ENCODE data around the gene CPXM1. TPM values are rescaled to one million over a fixed set of nuclear protein-coding genes. Genes with fewer than 3 reads are reported as not detected.

The CPXM1 gene
- total and polyA plus RNA-seq, 8 donors: 0.50 to 16.2 (median 1.2) TPM; not detected in 3

DNA sequence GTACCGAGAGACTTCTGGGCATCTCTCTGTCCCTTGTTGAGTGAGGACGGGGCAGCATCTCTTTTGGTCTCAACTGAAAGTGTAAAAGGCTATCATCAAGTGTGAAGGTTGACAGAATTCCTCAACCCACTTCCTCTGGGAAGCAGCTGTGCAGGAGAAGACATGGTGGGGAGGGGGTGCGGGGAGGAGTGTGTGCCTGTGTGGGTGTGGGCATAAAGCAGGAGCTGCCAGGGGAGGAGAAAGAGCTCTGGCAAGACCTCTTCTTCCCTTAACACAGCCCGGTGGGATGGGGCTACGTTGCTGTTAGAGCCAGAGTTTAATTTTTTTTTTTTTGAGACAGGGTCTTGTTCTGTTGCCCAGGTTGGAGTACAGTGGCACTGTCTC, 31.8 kb downstream of the CPXM1 start:
- H3K27ac ChIP-seq: peak overlapping the region in 4 of 5 donors; percentile 51 to 71 (median 58)
- TF ChIP-seq POLR2AphosphoS5 (IDR thresholded peaks at IDR 0.05): no peak
- TF ChIP-seq, protein P1, sequence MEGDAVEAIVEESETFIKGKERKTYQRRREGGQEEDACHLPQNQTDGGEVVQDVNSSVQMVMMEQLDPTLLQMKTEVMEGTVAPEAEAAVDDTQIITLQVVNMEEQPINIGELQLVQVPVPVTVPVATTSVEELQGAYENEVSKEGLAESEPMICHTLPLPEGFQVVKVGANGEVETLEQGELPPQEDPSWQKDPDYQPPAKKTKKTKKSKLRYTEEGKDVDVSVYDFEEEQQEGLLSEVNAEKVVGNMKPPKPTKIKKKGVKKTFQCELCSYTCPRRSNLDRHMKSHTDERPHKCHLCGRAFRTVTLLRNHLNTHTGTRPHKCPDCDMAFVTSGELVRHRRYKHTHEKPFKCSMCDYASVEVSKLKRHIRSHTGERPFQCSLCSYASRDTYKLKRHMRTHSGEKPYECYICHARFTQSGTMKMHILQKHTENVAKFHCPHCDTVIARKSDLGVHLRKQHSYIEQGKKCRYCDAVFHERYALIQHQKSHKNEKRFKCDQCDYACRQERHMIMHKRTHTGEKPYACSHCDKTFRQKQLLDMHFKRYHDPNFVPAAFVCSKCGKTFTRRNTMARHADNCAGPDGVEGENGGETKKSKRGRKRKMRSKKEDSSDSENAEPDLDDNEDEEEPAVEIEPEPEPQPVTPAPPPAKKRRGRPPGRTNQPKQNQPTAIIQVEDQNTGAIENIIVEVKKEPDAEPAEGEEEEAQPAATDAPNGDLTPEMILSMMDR (IDR thresholded peaks at IDR 0.05): no peak

DNA sequence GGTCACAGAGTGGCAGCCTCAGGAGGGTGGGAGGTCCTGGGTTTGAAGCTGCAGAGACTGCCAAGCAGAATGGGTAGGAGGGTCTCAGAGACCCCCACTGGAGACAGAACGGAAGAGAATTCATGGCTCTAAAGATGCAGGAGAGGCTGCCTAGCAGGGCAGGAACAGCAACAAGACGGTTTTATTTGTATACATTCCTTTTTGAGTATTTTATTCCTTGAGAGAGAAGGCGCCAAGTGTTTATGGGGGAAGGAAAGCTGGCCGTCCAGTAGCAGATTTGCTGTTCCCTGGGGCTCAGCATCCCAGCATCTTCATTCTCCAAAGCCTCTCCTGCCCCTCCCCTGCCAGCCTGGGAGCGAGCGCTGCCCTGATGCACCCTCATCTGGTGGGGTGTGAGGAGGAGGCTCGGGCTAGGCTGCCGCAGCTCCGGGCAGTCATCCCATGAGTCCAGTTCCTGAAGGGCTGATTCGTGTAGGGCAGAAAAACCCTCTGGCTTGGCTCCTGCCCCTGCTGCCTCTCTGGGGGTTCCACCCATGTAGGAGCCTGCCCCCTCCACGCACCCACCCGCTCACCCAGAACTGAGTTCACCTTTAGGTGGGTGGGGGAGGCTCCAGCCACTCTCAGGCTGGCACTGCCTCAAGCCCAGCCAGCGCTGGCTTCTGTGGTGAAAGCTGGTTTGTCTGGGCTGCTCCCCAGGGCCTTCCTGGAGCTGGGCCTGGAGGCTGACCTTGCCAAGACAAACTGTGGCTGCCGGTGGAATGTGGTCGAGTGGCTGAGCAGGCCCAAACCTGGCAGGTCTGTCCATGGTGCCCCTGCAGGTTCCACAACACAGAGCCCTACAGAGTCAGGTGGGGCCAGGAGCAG, 32.4 kb downstream of the CPXM1 start:
- Histone ChIP-seq H3K4me3 (peak overlapping the region in 1 of 4 donors; percentile 11), H3K27me3 (peaks cover 0 to 72% (median 0%) of the 10 kb centered on the region in 3 donors), H3K27ac (peak overlapping the region; percentile 51 to 71 (median 61)), H3K9me3 (no peaks in the 10 kb centered on the region), H3K4me1 (peaks cover 0 to 18% (median 11%) of the 10 kb centered on the region in 4 donors), H3K36me3 (no peaks in the 10 kb centered on the region)
- DNase-seq: peak; percentile 45 to 94
- intact Hi-C loops (cut with DNase I; ENCODE audit: low total_unique reads): no loop called here
- peak in 1 of 3 donors; percentile 53 for TF ChIP-seq POLR2AphosphoS5 (IDR thresholded peaks at IDR 0.05)
- no peak for TF ChIP-seq POLR2A (IDR thresholded peaks at IDR 0.05)
- TF ChIP-seq EP300 (IDR thresholded peaks at IDR 0.05): no peak
- TF ChIP-seq, protein P1 (IDR thresholded peaks at IDR 0.05): no peak
- WGBS, 5 donors: 23 to 36% (median 30%) methylated on average over 5 to 15 of the region's 15 CpGs

More for the DNA sequence above, 31.8 kb downstream of the CPXM1 start:
- Histone ChIP-seq H3K4me1 (peaks cover 0 to 18% (median 11%) of the 10 kb centered on the region in 4 donors), H3K9me3 (no peaks in the 10 kb centered on the region), H3K27me3 (peaks cover 0 to 65% (median 0%) of the 10 kb centered on the region in 3 donors), H3K4me3 (no peak overlapping the region), H3K36me3 (no peaks in the 10 kb centered on the region)
- no peak for DNase-seq
- intact Hi-C loops (cut with DNase I; ENCODE audit: low total_unique reads): no loop called here
- 23 to 53% (median 32%) methylated on average over 5 of the region's 5 CpGs for WGBS, 5 donors

DNA sequence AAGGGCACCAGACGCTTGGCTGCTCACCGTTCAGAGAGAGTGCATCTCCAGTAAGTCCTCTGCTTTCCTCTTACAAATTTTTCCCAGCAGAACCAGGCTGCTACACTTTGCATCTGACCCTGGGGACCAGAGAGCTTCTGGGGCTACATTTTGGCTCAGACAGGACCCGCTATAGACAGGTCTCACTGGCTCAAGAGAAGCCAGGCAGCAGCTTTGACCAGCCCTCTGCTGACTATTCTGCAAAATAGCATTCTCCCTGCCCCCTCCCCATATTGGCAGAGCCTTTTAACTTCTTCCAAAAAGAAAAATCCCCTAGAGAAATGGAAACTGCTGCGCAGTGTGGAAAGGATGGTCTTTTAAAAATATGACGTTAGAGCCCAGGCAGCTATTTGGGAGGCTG, 37.2 kb downstream of the CPXM1 start:
- intact Hi-C loops (cut with DNase I; ENCODE audit: low total_unique reads): no loop called here
- no peak overlapping the region for H3K27ac ChIP-seq

DNA sequence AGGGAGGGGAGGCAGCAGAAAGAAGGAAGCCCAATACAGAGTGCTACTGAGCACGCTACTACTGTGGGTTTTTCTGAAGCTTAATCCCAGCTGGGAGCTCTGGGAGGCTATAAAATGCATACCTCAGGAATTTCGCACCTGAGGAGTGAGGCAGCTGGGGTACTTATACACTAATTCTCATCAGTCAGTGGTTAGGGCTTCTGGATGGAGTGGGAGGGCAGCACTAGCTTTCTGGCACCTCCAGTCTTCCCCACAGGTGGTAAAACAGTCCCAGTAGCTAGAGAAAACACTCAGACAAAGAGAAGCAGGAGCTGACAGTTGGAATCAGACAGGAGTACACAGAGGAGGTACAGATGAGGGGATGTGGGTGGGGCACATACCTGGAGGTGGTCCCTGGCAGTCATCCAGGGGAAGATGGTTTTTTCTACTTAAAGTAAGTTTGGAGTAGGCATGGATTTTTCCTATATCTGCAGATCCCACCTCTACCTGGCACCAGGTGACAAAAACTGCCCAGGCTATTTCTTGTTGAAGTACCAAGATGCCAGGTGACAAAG, 37.8 kb downstream of the CPXM1 start:
- Histone ChIP-seq H3K27ac (no peak overlapping the region), H3K4me1 (peaks cover 0 to 2% (median 2%) of the 10 kb centered on the region in 4 donors), H3K27me3 (peaks cover 0 to 84% (median 0%) of the 10 kb centered on the region in 3 donors), H3K36me3 (no peaks in the 10 kb centered on the region), H3K9me3 (no peaks in the 10 kb centered on the region), H3K4me3 (no peak overlapping the region)
- no peak for TF ChIP-seq POLR2A (IDR thresholded peaks at IDR 0.05)
- TF ChIP-seq, protein P1 (IDR thresholded peaks at IDR 0.05): no peak
- no peak for TF ChIP-seq EP300 (IDR thresholded peaks at IDR 0.05)
- TF ChIP-seq POLR2AphosphoS5 (IDR thresholded peaks at IDR 0.05): no peak
- intact Hi-C loops (cut with DNase I; ENCODE audit: low total_unique reads): no loop called here
- no peak for DNase-seq
- 50 to 69% (median 59%) methylated on average over 2 of the region's 2 CpGs; no CpG with 5 or more reads in 1 of the 5 donors for WGBS, 5 donors

More for the DNA sequence above, 37.2 kb downstream of the CPXM1 start:
- Histone ChIP-seq H3K27me3 (peaks cover 0 to 87% (median 0%) of the 10 kb centered on the region in 3 donors), H3K4me3 (no peak overlapping the region), H3K9me3 (no peaks in the 10 kb centered on the region), H3K36me3 (no peaks in the 10 kb centered on the region), H3K4me1 (peaks cover 0 to 8% (median 7%) of the 10 kb centered on the region in 4 donors)
- TF ChIP-seq POLR2A (IDR thresholded peaks at IDR 0.05) (no peak), POLR2AphosphoS5 (IDR thresholded peaks at IDR 0.05) (no peak)
- TF ChIP-seq, protein P1 (IDR thresholded peaks at IDR 0.05): no peak
- WGBS, 5 donors: 52 to 62% (median 59%) methylated on average over 5 of the region's 5 CpGs
- DNase-seq: peak in 1 of 2 donors; percentile 20

All from stomach (tissue), 9 donors.